CD4-positive, alpha-beta T cell (primary cell): ENCODE results near the gene FHL3. TPM values are rescaled to one million over a fixed set of nuclear protein-coding genes. Genes with fewer than 3 reads are reported as not detected.

Experiments used
- ATAC-seq: fragments of 200-7000 bp; cut with Tn5 transposase; one replicate; pipeline ENCODE4 v1.10.0; 2022; ENCODE audit warnings: mild to moderate bottlenecking; ENCODE audit not compliant: poor library complexity
- CTCF ChIA-PET: fragments of 350-600 bp; sonication (Branson Sonifier 250); formaldehyde crosslinking; loops from one replicate; lab custom pipeline; 2021; ENCODE audit warnings: antibody characterized with exemption, inconsistent platforms; lab: Charles Lee
- POLR2A ChIA-PET: fragments of 350-600 bp; sonication (Branson Sonifier 250); formaldehyde crosslinking; loops from one replicate; lab custom pipeline; 2021; ENCODE audit warnings: antibody characterized with exemption, inconsistent platforms; lab: Charles Lee
- DNase-seq, 14 experiments: peaks; one replicate each; pipeline ENCODE4 v3.0.0-alpha.2; 2013 to 2020; ENCODE audit warnings: mixed read lengths in 2 of 14
- H3K27ac ChIP-seq, 2 donors: one replicate each; pipeline versions ENCODE4 v1.5.1 to v1.7.0; 2013; ENCODE audit warnings: low read length in 2 of 2, low read depth in 1 of 2, mild to moderate bottlenecking in 1 of 2
- H3K27me3 ChIP-seq, 2 experiments: 1 replicate in 1 of 2; 2 replicates in 1 of 2; pipeline versions ENCODE4 v1.6.1 to v1.7.0; 2013; ENCODE audit warnings: low read length in 2 of 2, control low read depth in 1 of 2, mild to moderate bottlenecking in 1 of 2, moderate library complexity in 1 of 2; ENCODE audit not compliant: insufficient read depth in 2 of 2, control insufficient read depth in 1 of 2
- H3K36me3 ChIP-seq: one replicate; pipeline ENCODE4 v1.6.1; 2013; ENCODE audit warnings: low read length, control low read depth; ENCODE audit not compliant: insufficient read depth
- H3K4me1 ChIP-seq: one replicate; pipeline ENCODE4 v1.6.1; 2013; ENCODE audit warnings: low read length, control low read depth; ENCODE audit not compliant: insufficient read depth
- H3K4me3 ChIP-seq: one replicate; pipeline ENCODE4 v1.5.1; 2013; ENCODE audit warnings: mild to moderate bottlenecking, low read length, moderate library complexity
- H3K9me3 ChIP-seq, 2 experiments: 1 replicate in 1 of 2; 2 replicates in 1 of 2; pipeline versions ENCODE4 v1.6.1 to v1.7.0; 2013; ENCODE audit warnings: low read length in 2 of 2, mild to moderate bottlenecking in 2 of 2, control low read depth in 1 of 2, moderate library complexity in 1 of 2; ENCODE audit not compliant: control insufficient read depth in 1 of 2, insufficient read depth in 1 of 2
- H3K27ac Mint-ChIP-seq: one replicate; pipeline ENCODE4 v1.8.0; 2020; ENCODE audit warnings: mixed read lengths
- H3K27me3 Mint-ChIP-seq: one replicate; pipeline ENCODE4 v1.8.0; 2021; ENCODE audit warnings: mixed read lengths
- H3K36me3 Mint-ChIP-seq: one replicate; pipeline ENCODE4 v1.8.0; 2021; ENCODE audit warnings: low read depth, mixed read lengths
- H3K4me1 Mint-ChIP-seq: one replicate; pipeline ENCODE4 v1.8.0; 2021; ENCODE audit warnings: low read depth, mixed read lengths
- H3K4me3 Mint-ChIP-seq: one replicate; pipeline ENCODE4 v1.8.0; 2020; ENCODE audit warnings: mild to moderate bottlenecking, mixed read lengths
- H3K9me3 Mint-ChIP-seq: one replicate; pipeline ENCODE4 v1.8.0; 2020; ENCODE audit warnings: mixed read lengths
- CTCF ChIP-seq: fragments of 200-600 bp; IDR thresholded peaks from one replicate; pipeline ENCODE4 v1.8.0; 2022; ENCODE audit warnings: antibody characterized with exemption, mild to moderate bottlenecking
- intact Hi-C, 2 experiments: fragments of 100-400 bp; cut with DNase I in 1 of 2; cut with micrococcal nuclease in 1 of 2; formaldehyde crosslinking; loops; one replicate each; pipeline versions ENCODE4 v1.15.1 to v1.9.0; 2023 to 2025; cut with DNase I, micrococcal nuclease
- total RNA-seq, 174 experiments: library from RNA in 2 of 174; stranded (reverse) in 2 of 174; gene quantifications; one replicate each; pipeline ENCODE4 v1.2.3 and lab custom pipeline; 2021 to 2026

The FHL3 gene
- total RNA-seq, 2 experiments from 2014 or later, result 3.4 to 3.7 TPM

DNA sequence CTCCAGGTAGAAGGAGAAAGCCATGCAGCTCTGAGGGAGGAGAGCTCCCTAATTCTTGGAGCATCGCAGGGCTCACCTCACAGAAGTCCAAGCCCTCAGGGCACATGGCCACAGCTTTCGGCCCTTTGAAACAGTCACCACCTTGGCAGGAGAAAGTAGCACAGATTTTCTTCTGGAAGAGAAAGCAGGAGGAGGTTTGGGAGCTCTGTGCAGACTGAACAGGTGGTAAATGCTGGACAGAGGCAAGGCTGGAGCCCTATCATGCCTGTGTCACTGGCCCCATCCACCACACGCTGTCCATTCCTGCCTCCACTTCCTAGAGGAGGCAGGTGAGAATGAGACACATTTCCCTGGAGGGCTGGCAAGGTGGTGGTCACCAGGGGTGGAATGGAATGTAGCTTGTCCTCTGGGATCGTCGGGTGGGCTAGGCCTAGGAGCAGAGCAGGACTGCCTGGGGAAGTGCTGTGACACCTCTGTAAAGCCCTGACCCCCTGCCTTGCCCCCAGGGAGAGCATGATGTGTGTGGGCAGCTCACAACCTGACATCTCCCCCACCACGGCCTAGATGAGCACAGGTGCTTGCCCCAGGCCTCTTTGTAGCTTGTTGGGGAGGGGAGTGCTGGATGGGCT lies 55.7 kb downstream of the FHL3 start:
- H3K36me3 Mint-ChIP-seq, result peaks cover 5% of the 10 kb centered on the region

GRCh38 chr1:37948841-37949240 lies 56.5 kb downstream of the FHL3 start:
- Histone ChIP-seq H3K9me3 (no peaks in the 10 kb centered on the region), H3K36me3 (no peaks in the 10 kb centered on the region), H3K4me1 (peaks cover 19% of the 10 kb centered on the region), H3K4me3 (no peak overlapping the region), H3K27ac (no peak overlapping the region), H3K27me3 (no peaks in the 10 kb centered on the region)
- Mint-ChIP-seq H3K27me3 (no peaks in the 10 kb centered on the region), H3K9me3 (no peaks in the 10 kb centered on the region), H3K36me3 (no peaks in the 10 kb centered on the region), H3K4me3 (no peak overlapping the region), H3K27ac (no peak overlapping the region), H3K4me1 (peaks cover 16% of the 10 kb centered on the region)
- ATAC-seq (no peak), DNase-seq (no peak)
- ChIA-PET CTCF (interaction anchor here (0.5 kb wide), 1 partner anchor 16 kb away, joined by 3 read pairs; no protein-coding TSS in a partner anchor), POLR2A (interaction anchor here (1.0 to 1.2 kb wide), 3 partner anchors 17 to 39 kb away, joined by 3 read pairs; no protein-coding TSS in a partner anchor)
- intact Hi-C loops, result loop anchor here in 1 of 2 experiments (5.0 kb wide), 1 partner anchor 38 kb away; no protein-coding TSS in a partner anchor
- TF ChIP-seq CTCF, result no peak

More for the DNA sequence above, 55.7 kb downstream of the FHL3 start:
- Mint-ChIP-seq H3K27me3 (no peaks in the 10 kb centered on the region), H3K4me3 (no peak overlapping the region), H3K9me3 (no peaks in the 10 kb centered on the region), H3K4me1 (peaks cover 16% of the 10 kb centered on the region), H3K27ac (no peak overlapping the region)
- TF ChIP-seq CTCF, result no peak
- Histone ChIP-seq H3K9me3 (no peaks in the 10 kb centered on the region), H3K27me3 (no peaks in the 10 kb centered on the region), H3K36me3 (no peaks in the 10 kb centered on the region), H3K4me1 (peaks cover 19% of the 10 kb centered on the region), H3K4me3 (no peak overlapping the region), H3K27ac (no peak overlapping the region)
- intact Hi-C loops, result loop anchor here in 1 of 2 experiments (5.0 kb wide), 1 partner anchor 38 kb away; no protein-coding TSS in a partner anchor
- POLR2A ChIA-PET, result interaction anchor here (1.0 kb wide), 2 partner anchors 18 to 38 kb away, joined by 3 read pairs; no protein-coding TSS in a partner anchor
- CTCF ChIA-PET, result interaction anchor here (0.5 kb wide), 1 partner anchor 17 kb away, joined by 3 read pairs; no protein-coding TSS in a partner anchor
- ATAC-seq, result no peak
- DNase-seq, result no peak

- H3K4me1 Mint-ChIP-seq, result peaks cover 16% of the 10 kb centered on the region
- Histone ChIP-seq H3K36me3 (no peaks in the 10 kb centered on the region), H3K4me1 (peaks cover 19% of the 10 kb centered on the region), H3K9me3 (no peaks in the 10 kb centered on the region), H3K27me3 (no peaks in the 10 kb centered on the region), H3K27ac (no peak overlapping the region), H3K4me3 (no peak overlapping the region)
- intact Hi-C loops, result loop anchor here in 1 of 2 experiments (5.0 kb wide), 1 partner anchor 39 kb away; no protein-coding TSS in a partner anchor
- ChIA-PET CTCF (no interaction called here), POLR2A (interaction anchor here (1.2 kb wide), 1 partner anchor 19 kb away, joined by 3 read pairs; no protein-coding TSS in a partner anchor)
- H3K9me3 Mint-ChIP-seq, result no peaks in the 10 kb centered on the region
- no peak overlapping the region for H3K4me3 Mint-ChIP-seq
- ATAC-seq, result no peak
- no peaks in the 10 kb centered on the region for H3K27me3 Mint-ChIP-seq
- TF ChIP-seq CTCF, result no peak
- H3K36me3 Mint-ChIP-seq, result no peaks in the 10 kb centered on the region
- H3K27ac Mint-ChIP-seq, result no peak overlapping the region
- DNase-seq, result no peak
Observed at GRCh38 chr1:37948166-37948565, 57.1 kb downstream of the FHL3 start.
